PC-9 (cell line): Measurements from ENCODE around the gene RFLNA. TPM values are rescaled to one million over a fixed set of nuclear protein-coding genes. Genes with fewer than 3 reads are reported as not detected.

Source experiments
- BruUV-seq: library from RNA; stranded (reverse); fragments of 400-500 nt; replicated peaks from 2 replicates; lab custom pipeline; 2021; lab: Mats Ljungman, UMichigan
- CTCF ChIA-PET: fragments of 300-600 bp; sonication (Branson Sonifier 250); formaldehyde crosslinking; loops from one replicate; lab custom pipeline; 2022; ENCODE audit warnings: antibody characterized with exemption; lab: Charles Lee
- POLR2A ChIA-PET: fragments of 300-600 bp; sonication (Branson Sonifier 250); formaldehyde crosslinking; loops from one replicate; lab custom pipeline; 2022; ENCODE audit warnings: antibody characterized with exemption; ENCODE audit not compliant: unreplicated experiment; lab: Charles Lee
- DNase-seq, 2 experiments: peaks; one replicate each; pipeline versions ENCODE4 v3.0.0 to v3.0.0-alpha.2; 2015 to 2022; ENCODE audit warnings: mixed read lengths in 1 of 2
- H2AFZ ChIP-seq: fragments of 200-600 bp; sonication (generic); 2 replicates; pipeline ENCODE4 v1.8.1; 2017; ENCODE audit warnings: antibody characterized with exemption
- H3F3A ChIP-seq: fragments of 200-600 bp; sonication (generic); 2 replicates; pipeline ENCODE4 v1.8.1; 2017; ENCODE audit warnings: antibody characterized with exemption, mild to moderate bottlenecking, low read depth; ENCODE audit not compliant: insufficient read depth
- H3K27ac ChIP-seq: fragments of 200-600 bp; sonication (generic); 2 replicates; pipeline ENCODE4 v1.6.1; 2016; ENCODE audit warnings: mixed run types
- H3K27me3 ChIP-seq: fragments of 200-600 bp; sonication (generic); 2 replicates; pipeline ENCODE4 v1.6.1; 2016; ENCODE audit warnings: low read depth, mixed run types; ENCODE audit not compliant: insufficient read depth
- H3K36me3 ChIP-seq: fragments of 200-600 bp; sonication (generic); 2 replicates; pipeline ENCODE4 v1.6.1; 2016; ENCODE audit warnings: low read depth, mixed run types
- H3K4me1 ChIP-seq: fragments of 200-600 bp; sonication (generic); replicated peaks from 2 replicates; pipeline ENCODE4 v1.6.1; 2016; ENCODE audit warnings: mixed run types; ENCODE audit not compliant: insufficient read depth
- H3K4me2 ChIP-seq: fragments of 200-600 bp; sonication (generic); 2 replicates; pipeline ENCODE4 v1.6.1; 2017; ENCODE audit warnings: mixed run types
- H3K4me3 ChIP-seq: fragments of 200-600 bp; sonication (generic); 2 replicates; pipeline ENCODE4 v1.6.1; 2016; ENCODE audit warnings: mixed run types
- H3K79me2 ChIP-seq: fragments of 200-600 bp; sonication (generic); 2 replicates; pipeline ENCODE4 v1.6.1; 2017; ENCODE audit warnings: low read depth, mixed run types
- H3K9me2 ChIP-seq: fragments of 200-600 bp; sonication (generic); 2 replicates; pipeline ENCODE4 v1.8.1; 2017; ENCODE audit warnings: mild to moderate bottlenecking; ENCODE audit not compliant: insufficient read depth
- H3K9me3 ChIP-seq: fragments of 200-600 bp; sonication (generic); 2 replicates; pipeline ENCODE4 v1.8.1; 2016; ENCODE audit warnings: low read depth; ENCODE audit not compliant: insufficient read depth
- H4K20me1 ChIP-seq: fragments of 200-600 bp; sonication (generic); 2 replicates; pipeline ENCODE4 v1.8.1; 2017; ENCODE audit not compliant: insufficient read depth
- EZH2 ChIP-seq: fragments of 200-600 bp; sonication (generic); IDR thresholded peaks from 2 replicates; pipeline ENCODE4 v1.8.0; 2017; ENCODE audit warnings: antibody characterized with exemption, low read depth
- intact Hi-C: fragments of 100-400 bp; cut with micrococcal nuclease; formaldehyde crosslinking; loops from one replicate; pipeline ENCODE4 v1.10.0; 2022; ENCODE audit not compliant: unreplicated experiment
- total RNA-seq: library from RNA; stranded (reverse); gene quantifications from 2 replicates; pipeline ENCODE4 v1.2.3, GENCODE V29; 2021
- TF ChIP-seq, protein P1 (sequence below): fragments of 200-600 bp; sonication (generic); conservative IDR thresholded peaks from 2 replicates; pipeline ENCODE4 v1.6.1; 2017; ENCODE audit warnings: mixed run types, antibody characterized with exemption, mild to moderate bottlenecking, moderate library complexity

RFLNA gene
- total RNA-seq, 1 experiment from 2014 or later, result not detected

DNA sequence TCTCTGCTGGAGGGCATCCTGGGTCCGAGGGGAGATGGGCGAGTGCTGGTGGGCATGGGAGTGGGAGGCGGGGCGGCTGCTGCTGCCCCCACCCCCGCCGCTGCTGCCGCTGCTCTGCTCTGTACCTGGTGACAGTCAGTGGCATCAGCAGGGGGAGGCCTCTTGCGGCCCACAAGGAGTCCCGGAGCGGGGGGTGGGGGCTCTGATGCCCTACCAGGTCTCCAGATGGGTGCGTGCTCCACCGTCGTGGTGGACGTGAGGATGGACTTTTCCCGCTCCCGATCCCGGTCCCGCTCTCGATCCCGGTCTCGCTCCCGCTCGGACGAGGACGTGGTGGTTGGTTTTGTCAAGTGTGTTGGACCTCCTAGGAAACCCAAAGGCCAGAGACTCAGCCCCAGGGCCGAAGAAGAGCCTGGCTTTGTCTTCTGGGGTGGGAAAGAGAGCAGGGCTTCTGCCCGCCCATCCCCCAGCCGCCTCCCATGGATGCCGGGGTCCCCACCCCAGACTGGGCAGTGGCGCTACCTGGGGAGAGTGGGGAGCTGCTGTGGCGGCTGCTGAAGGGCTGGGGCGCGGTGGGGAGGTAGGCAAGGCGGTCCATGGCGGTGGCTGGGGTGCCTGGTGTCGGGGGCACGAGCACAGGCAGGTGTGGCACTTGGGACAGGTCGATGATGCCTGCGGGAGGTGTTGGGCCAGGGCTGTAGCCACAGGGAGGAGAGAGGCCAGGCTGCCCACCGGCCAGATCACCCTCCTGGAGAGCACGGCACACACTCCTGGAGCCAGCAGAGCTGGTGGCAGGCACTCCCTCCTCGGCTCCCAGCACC is 45.4 kb downstream of the RFLNA start:
- no peaks in the 10 kb centered on the region for H3K9me3 ChIP-seq
- H3K27me3 ChIP-seq, result no peaks in the 10 kb centered on the region
- H2AFZ ChIP-seq, result no peak overlapping the region
- H3K9me2 ChIP-seq, result no peaks in the 10 kb centered on the region
- intact Hi-C loops, result no loop called here
- no peaks in the 10 kb centered on the region for H3K79me2 ChIP-seq
- DNase-seq, result no peak
- peaks cover 8% of the 10 kb centered on the region; the same call in 1 of the 2 replicates for H3K36me3 ChIP-seq
- no peaks in the 10 kb centered on the region for H3K4me1 ChIP-seq
- peaks cover 28% of the 10 kb centered on the region for H4K20me1 ChIP-seq
- ChIA-PET CTCF (no interaction called here), POLR2A (no interaction called here)
- H3K4me3 ChIP-seq, result no peak overlapping the region
- H3K27ac ChIP-seq, result no peak overlapping the region
- H3K4me2 ChIP-seq, result no peak overlapping the region
- TF ChIP-seq, protein P1, sequence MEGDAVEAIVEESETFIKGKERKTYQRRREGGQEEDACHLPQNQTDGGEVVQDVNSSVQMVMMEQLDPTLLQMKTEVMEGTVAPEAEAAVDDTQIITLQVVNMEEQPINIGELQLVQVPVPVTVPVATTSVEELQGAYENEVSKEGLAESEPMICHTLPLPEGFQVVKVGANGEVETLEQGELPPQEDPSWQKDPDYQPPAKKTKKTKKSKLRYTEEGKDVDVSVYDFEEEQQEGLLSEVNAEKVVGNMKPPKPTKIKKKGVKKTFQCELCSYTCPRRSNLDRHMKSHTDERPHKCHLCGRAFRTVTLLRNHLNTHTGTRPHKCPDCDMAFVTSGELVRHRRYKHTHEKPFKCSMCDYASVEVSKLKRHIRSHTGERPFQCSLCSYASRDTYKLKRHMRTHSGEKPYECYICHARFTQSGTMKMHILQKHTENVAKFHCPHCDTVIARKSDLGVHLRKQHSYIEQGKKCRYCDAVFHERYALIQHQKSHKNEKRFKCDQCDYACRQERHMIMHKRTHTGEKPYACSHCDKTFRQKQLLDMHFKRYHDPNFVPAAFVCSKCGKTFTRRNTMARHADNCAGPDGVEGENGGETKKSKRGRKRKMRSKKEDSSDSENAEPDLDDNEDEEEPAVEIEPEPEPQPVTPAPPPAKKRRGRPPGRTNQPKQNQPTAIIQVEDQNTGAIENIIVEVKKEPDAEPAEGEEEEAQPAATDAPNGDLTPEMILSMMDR, result no peak
- no peak for TF ChIP-seq EZH2
- H3F3A ChIP-seq, result peaks cover 16% of the 10 kb centered on the region; the same call in 1 of the 2 replicates
- no TSS peak for BruUV-seq

DNA sequence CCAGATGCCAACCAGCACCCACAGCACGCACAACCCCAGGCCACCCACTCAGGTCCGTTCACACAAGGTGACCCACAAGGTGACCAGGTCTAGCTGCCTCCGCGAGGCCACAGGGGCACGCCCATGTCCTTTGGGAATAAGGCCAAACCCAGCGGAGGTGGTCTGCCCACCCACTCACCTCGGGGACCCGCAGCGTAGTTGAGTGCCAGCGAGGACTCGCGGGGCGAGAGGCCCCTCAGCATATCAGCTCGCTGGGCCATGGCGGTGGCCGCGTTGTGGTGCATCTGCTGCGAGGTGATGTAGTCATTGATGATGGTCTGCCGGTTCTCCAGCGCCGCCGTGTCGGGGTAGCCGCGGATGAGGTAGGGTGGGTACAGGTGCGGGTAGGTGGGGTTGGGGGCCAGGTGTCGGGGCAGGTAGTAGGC is 46.8 kb downstream of the RFLNA start:
- peaks cover 28% of the 10 kb centered on the region for H4K20me1 ChIP-seq
- no peak overlapping the region for H2AFZ ChIP-seq
- intact Hi-C loops, result no loop called here
- no peaks in the 10 kb centered on the region for H3K79me2 ChIP-seq
- H3F3A ChIP-seq, result peaks cover 13% of the 10 kb centered on the region; the same call in 1 of the 2 replicates
- POLR2A ChIA-PET, result no interaction called here
- no peaks in the 10 kb centered on the region for H3K9me2 ChIP-seq
- H3K27me3 ChIP-seq, result no peaks in the 10 kb centered on the region
- CTCF ChIA-PET, result no interaction called here
- H3K27ac ChIP-seq, result no peak overlapping the region
- no TSS peak for BruUV-seq
- DNase-seq, result no peak
- TF ChIP-seq, protein P1, result no peak
- no peak for TF ChIP-seq EZH2
- H3K4me2 ChIP-seq, result no peak overlapping the region
- peaks cover 8% of the 10 kb centered on the region; the same call in 1 of the 2 replicates for H3K36me3 ChIP-seq
- H3K9me3 ChIP-seq, result no peaks in the 10 kb centered on the region
- H3K4me3 ChIP-seq, result no peak overlapping the region
- no peaks in the 10 kb centered on the region for H3K4me1 ChIP-seq

- Histone ChIP-seq H3K9me2 (no peaks in the 10 kb centered on the region), H3F3A (peaks cover 14% of the 10 kb centered on the region), H3K4me2 (no peak overlapping the region), H3K27me3 (no peaks in the 10 kb centered on the region), H3K9me3 (no peaks in the 10 kb centered on the region), H3K27ac (no peak overlapping the region), H2AFZ (no peak overlapping the region), H3K79me2 (no peaks in the 10 kb centered on the region), H3K4me3 (no peak overlapping the region), H3K36me3 (peaks cover 18% of the 10 kb centered on the region), H4K20me1 (peaks cover 27% of the 10 kb centered on the region), H3K4me1 (no peaks in the 10 kb centered on the region)
- DNase-seq, result no peak
- TF ChIP-seq EZH2, result no peak
- TF ChIP-seq, protein P1, result no peak
- no TSS peak for BruUV-seq
- ChIA-PET POLR2A (no interaction called here), CTCF (no interaction called here)
- intact Hi-C loops, result no loop called here
Measured at GRCh38 chr12:124344022-124344421, 49.1 kb downstream of the RFLNA start.
